Stimulated activated CD4-positive, alpha-beta T cell treated with anti-CD3 and anti-CD28 coated beads, TNF-alpha, amount 100 ng/mL, for 48 hours (primary cell): Measurements from ENCODE around the gene TMEM50B.
A peak's percentile ranks its signal among the peaks of the same experiment; 100 is the strongest.
"Not testable (repeated sequence)": the region's sequence is repeated elsewhere in the genome, so short reads cannot be mapped to it uniquely, and the experiment has no call there.

ENCODE experiments used
- DNase-seq, 3 donors: peaks; one replicate each; pipeline ENCODE4 v3.0.0-alpha.2; 2020; ENCODE audit warnings: low read depth in 3 of 3

The TMEM50B gene

DNA sequence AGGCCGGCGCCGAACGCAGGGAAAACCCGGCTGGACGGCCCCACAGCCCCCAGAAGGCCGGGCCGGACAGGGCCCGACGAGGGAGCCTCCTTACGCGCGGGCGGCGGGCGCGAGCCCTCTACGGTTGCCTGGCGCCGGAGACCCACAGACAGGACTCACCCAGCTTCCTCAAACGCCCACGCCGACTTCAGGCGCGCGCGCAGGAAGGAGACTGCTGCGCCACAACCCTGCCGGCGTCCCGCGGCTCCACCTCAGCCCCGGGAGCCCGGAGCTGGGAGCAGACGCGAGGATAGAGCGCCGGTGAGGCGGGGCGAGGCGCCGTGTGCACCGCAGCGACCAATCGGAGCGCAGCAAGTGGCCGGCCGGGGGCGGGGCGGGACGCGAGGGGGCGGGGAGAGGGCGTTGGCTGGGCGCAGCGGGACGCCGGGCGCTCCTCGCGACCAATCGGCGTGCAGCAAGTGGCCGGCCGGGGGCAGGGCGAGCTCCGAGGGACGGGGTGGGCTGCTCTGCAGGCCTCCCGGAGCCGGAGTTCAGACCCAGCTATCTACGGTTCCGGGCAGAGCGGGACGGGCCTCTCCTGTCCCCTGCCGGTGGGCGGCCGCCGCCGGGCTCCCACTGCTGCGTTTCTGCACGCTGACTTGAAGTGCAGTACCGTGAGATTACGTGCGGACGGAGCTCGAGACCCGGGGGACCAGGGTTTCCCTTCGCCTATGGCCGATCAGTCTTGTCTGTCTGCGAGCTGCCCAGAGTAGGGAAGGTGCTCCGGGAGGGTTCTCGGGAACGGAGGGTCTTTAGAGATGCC, at the start of gene TMEM50B:
TMEM50B (minus strand) TSS at position 296 of the 802 bp plus-strand sequence. CDS start 11,089 bp downstream, outside the sequence.
- DNase-seq, result peak; percentile 92 to 97 (median 95)

DNA sequence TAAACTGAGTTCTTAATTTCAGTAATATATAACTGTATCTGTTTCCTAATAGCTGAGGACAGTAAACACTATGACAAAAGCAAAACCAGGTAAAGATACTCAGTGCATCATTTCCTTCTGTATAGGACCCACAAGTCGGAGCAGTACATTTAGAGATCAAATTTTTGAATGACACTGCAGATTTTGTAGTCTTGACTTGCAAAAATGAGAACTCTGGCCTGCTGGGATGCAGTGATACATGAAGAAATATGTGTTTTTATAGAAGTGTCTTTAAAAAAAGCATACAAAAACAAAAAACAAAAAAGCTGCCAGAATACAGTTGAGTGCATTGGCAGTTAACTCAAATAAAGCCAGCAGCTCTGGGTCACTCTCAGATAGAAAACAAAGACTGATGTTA, 43.2 kb upstream of the TMEM50B start:
- DNase-seq, result no peak

DNA sequence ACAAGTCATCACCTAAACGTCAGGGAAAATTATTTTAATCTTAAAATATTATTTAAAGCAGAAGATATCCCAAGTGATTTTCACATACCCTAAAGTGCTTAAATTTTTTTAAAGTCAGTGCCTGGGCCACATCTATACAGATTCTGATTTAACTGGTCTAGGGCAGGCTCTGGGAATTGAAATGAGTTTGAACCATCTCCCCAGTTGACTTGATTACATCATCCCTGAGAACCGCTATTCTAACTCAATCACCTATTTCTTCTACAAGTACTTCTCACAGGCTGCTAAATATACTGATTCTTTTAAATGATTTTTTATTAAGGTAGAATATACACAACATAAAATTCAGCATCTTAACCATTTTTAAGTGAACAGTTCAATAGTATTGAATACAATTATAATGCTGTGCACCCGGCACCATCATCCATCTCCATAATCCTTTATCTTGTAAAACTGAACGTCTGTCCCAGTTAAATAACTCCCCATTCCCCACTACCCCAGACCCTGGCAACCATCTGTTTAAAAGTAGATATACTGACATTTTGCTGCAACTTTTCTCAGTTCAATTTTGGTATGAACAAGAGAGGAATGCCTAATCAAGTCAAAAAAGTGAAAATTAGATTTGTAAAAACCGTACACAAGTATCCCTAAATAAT, 42.7 kb upstream of the TMEM50B start:
- no peak for DNase-seq

DNA sequence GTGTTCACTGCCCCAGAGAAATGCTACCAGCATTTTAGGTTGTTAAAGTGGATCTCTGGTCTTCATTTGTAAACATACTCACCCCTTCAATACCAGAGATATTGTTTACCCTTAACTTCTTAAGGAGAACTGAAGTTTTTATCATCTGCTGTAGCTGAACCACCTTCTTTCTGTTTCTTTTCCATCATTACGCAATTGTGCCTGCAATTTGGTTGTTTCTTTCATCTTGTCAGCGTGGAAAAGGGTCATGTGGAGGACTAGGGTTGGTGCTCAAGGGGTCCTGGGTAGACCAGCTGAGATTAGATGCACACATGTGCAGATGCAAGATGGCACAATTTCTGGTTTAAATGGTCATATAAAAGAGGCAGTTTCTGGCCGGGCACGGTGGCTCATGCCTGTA, 39.1 kb upstream of the TMEM50B start:
- DNase-seq, result no peak

DNA sequence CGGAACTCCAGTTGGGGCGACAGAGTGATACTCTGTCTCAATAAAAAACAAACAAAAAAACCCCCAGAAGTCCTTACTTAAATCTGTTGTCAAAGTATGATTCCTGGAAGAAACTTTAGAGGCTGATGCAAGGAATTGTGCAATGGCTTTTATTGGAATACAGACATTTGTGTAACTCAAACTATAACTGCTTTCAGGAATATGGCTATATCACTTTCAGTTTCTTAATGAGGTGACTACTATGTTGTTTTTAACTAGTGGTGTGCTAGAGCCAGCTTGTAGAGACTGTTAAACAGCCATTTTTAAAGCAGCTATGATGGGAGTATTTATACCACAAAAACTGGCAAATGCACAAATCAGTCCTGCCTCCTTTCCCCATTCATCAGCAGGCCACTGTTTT, 34.5 kb upstream of the TMEM50B start:
- DNase-seq, result no peak

DNA sequence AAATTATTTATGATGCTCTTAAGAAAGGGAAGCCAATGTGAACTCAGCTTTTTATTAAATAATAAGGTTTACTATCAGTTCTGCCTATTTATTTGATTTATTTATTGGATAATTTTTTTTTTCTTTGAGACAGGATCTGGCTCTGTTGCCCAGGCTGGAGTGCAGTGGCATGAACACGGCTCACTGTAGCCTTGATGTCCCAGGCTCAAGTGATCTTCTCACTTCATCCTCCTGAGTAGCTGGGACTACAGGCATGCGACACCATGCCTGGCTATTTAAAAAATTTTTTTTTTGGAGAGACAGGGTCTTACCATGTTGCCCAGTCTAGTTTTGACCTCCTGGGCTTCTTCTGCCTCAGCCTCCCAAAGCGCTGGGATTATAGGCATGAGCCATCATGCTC, 32.7 kb upstream of the TMEM50B start:
- DNase-seq, result no peak

DNA sequence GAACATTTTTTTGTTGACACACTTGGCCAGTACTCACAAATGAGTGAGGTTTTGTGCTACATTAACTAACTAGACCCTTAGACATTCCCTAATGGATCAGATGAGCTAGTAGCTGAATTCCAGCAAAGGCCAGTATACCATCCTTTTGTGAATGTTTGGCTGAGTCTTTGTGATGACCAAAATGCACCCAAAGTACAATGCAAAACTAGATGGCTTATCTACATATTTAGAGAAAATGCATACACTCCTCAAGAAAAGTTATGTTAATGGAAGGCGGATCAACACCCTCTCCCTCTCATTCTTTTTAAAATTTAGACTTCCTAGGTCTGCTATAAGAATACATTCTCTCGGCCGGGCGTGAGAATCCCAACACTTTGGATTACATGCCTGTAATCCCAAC, 31.9 kb upstream of the TMEM50B start:
- DNase-seq, result no peak

DNA sequence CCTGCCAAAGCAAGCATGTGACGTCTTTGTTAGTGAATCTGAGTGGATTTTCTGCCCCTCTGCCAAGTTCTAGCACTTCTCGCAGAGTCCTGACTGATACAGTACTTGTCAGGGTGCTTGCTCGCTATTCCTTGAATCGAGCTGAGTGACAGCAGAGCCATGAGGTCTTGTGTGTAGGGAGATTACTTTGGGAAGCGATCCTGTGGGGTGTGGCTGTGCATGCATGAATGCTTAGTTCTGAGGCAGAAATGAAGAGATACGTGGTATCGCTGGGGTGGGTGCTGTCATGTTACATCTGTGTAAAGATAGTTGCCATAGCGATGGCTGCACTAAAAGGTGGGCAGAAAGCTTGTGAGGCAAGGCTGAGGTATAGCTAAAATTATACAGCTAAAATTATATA, 31.1 kb upstream of the TMEM50B start:
- no peak for DNase-seq

DNA sequence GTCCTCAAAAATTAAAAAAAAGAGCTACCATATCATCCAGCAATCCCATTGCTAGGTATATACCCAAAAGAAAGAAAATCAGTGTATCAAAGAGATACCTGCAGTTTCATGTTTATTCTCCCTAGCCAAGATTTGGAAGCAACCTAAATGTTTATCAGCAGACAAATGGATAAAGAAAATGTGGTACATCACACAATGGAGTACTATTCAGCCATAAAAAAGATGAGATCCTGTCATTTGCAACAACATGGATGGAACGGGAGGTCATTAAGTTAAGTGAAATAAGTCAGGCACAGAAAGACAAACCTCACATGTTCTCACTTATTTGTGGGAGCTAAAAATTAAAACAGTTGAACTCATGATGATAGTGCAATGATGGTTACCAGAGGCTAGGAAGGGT, 27.2 kb upstream of the TMEM50B start:
- not testable (repeated sequence) for DNase-seq

DNA sequence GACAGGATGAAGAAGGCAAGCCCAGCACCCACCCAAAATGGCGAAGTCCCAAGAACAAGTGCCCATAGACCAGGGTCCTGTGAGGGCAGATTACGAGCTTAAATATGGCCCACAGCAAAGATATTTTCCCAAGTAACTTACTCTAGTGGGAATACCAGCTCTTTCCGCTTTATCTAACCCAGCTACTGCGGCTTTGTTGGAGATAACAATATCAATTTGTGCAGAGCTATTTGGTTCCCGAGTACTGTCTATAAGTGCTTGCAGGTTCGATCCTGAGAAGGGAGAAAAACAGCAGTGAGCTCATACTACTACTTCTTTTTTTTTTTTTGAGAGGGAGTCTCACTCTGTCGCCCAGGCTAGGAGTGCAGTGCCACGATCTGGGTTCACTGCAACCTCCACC, 26.1 kb upstream of the TMEM50B start:
- DNase-seq, result no peak

DNA sequence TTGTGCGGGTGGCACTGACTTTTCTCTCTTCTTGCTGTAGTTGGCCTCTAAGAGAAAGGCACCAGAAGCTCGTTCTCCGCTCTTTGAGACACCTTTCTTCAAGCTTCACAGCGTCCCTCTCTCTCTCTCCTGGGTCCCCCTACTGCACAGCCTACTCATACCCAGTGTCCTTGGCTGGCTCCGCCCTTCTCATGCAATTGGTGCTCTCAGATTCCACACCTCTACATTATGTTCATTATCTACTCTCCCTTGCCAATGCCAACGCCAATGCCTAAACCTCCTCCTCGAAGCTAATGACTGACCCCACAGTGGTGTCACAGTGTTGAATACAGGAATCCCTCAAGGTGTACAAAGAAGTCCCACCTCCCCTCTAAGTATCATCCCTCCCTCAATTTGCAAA, 16.6 kb upstream of the TMEM50B start:
- no peak for DNase-seq

DNA sequence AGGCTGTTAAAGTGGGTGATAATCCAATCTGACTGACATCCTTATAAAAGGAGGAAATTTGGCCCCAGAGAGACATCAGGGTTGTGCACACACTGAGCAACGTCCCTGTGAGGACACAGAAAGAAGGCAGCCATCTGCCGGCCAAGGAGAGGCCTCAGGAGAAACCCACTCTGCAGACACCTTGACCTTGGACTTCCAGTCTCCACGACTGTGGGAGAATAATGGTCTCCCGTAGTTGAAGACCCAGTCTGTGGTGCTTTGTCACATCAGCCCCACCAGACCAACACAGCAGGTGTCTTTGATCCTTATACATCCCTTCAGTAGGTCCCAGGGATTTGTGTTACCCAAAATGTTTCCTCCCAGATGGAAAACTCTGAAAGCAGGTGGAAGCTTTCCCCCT, 16.0 kb upstream of the TMEM50B start:
- DNase-seq, result no peak

DNA sequence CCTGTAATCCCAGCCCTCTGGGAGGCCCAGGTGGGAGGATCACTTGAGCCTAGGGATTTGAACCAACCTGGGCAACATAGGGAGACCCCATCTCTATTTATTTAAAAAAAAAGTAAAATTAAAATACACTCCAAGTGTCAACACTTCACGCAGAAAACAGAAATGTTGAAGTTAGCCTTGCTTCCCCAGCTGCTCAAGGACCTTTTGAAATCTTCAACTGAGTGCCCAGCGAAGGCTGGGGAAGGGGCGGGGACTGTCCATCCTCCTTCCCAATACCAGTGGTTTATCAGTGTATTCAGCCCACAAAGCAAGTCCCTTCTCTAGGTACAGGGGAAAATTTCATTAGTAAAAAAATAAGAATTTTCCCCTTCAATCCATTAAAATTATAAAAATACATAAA, 14.0 kb upstream of the TMEM50B start:
- no peak for DNase-seq

DNA sequence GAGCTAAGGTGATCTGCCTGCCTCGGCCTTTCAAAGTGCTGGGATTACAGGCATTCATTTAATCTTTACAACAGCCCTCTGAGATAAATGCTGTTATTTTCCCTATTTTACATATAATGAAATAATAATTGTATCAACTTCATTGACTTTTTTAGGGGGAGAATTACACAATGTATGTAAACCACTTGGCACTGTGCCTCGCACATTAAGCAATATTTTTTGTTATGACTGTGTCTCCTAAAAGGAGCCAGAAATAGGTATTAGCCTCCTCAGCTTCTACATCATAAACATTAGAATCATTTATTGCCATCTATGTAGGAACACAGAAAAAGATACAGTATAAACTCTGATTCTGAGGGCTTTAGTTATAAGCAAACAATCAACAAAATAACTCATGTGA, 12.8 kb upstream of the TMEM50B start:
- no peak for DNase-seq

DNA sequence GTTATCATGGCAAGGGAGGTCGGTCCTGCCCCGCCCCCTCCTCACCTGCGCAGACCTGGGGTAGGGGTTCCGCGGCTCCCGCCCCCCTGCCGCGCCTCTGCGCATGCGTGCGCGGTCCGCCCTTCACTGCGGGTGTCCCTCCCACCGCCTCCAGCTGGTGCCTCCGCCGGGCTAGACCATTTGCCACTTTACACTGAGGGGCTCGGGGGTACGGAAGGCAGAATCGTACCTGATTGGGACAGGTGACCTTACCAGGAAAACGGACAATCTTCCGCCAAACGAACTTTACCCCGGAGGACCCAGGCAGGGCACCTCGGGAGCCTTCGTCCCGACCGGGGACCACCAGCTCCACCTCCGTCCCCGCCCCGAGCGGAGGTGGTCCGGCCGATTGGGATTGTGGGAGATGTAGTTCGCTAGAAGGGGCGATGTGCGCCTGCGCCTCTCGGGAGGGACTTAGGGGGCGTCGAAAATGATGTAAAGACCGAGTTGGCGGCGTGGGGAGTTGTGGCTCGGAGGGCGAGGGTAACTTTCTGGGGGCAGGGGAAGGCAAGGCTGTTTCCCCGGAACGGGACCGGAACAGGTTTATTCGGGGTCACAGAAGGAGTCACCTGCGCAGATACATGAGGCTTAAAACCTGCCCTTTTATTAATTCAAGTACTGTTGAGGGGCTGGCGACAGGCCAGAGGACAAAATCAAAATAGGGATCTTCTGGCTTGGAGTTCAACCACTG, 11.8 kb upstream of the TMEM50B start, which contains the start of gene DNAJC28:
DNAJC28 (minus strand) TSS at position 344 of the 730 bp plus-strand sequence. CDS start 2,323 bp downstream, outside the sequence.
- DNase-seq, result peak; percentile 82 to 90 (median 83)

DNA sequence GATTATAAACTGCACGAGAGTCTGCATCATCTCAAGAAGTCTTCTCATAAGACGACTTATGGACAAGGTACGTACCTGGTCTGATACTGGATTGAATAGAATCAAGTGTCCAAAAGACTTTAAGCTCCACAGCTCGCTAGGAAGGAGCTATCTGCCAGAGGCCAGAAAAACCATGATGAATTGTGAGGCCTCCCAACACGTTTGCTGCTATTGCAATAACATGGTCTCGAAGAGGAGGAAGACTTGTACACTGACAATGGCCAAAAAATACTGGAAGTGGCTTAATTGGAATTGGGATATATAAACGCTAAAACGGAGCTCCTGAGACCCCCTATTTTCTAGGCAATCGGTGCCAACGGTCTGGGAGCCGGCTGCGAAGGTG, 11.2 kb upstream of the TMEM50B start:
- peak in 1 of 3 donors; percentile 4 for DNase-seq

DNA sequence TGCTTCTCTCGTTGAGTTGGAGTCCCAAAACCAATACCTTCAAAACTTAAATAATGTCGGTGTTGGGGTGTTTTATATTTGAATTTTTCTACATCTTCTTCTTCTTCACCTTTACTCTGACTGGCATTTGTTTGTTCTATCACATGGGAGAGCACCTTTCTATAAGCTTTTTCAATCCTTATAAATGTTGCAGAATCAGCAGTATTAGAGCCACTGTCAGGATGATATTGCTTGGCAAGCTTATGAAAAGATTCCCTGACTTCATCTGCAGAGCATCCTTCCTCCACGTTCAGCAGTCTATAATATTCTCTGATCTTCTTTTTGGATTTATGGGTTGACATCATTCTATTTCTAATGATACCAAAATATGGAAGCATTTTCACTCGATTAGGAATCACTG, 9.2 kb upstream of the TMEM50B start:
- no peak for DNase-seq

DNA sequence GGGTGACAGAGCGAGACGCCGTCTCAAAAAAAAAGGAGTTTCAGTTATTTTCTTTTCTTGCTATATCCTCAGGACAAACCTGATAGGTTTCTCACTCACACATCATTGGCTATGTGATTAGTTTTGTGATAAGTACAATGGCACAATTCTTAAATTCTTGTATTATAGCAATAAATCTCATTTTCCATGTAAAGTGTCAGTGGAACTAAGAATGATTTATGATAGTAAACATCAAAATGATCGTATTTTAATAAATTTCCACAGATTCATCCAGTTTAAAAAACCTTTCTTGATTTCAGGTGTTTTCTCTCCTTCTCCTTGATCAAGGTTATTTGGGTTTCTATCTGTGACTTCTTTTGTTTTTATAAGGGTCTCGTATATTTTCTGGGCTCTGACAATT, 8.2 kb upstream of the TMEM50B start:
- no peak for DNase-seq

DNA sequence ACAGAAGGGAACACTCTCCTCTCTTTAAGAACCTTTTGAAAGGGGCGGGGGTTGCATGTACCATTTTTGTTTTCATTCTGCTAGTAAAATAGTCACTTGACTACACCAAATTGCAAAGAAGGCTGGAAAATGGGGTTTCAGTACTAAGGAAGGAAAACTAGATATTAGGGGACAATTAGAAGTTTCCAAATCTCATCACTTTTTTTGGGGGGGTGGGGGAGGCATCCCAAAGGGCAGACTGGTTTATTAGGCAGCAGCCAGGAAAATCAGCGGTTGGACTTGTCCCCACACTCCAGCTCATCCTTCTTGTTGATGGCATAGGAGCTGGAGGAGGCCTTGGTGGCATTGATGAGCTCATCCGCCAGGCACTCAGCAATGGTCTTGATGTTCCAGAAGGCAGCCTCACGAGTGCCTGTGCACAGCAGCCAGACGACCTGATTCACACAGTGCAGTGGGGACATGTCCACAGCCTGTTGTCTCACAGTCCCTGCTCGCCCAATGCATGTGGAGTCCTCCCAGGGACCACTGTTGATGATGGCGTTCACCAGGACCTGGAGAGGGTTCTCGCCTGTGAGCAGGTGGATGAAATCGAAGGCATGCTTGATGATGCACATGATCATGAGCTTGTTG, 1.7 kb upstream of the TMEM50B start:
- DNase-seq, result no peak

DNA sequence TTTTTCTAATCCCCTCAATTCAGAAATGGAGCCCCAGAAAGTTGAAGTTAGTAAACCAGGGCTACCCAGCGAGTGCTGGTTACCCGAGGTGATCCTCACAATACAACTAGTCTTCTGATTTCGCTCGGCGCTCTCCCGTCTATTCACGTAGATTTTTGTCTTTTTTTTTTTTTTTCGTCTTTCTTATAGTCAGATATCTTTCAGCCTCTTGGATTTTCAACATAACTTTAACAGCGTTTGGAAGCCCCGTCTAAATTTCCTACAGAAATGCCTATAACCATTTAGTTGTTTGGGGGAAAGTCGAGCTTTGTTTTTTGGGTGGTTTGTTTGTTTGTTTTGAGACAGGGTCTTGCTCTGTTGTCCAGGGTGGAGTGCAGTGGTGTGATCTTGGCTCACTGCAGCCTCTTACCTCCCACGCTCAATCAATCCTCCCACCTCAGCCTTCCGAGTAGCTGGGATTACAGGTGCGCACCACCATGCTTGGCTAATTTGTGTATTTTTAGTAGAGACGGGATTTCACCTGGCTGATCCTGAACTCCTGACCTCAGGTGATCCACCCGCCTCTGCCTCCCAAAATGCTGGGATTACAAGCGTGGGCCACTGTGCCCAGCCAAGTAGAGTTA, 818 bp upstream of the TMEM50B start:
- DNase-seq, result no peak

DNA sequence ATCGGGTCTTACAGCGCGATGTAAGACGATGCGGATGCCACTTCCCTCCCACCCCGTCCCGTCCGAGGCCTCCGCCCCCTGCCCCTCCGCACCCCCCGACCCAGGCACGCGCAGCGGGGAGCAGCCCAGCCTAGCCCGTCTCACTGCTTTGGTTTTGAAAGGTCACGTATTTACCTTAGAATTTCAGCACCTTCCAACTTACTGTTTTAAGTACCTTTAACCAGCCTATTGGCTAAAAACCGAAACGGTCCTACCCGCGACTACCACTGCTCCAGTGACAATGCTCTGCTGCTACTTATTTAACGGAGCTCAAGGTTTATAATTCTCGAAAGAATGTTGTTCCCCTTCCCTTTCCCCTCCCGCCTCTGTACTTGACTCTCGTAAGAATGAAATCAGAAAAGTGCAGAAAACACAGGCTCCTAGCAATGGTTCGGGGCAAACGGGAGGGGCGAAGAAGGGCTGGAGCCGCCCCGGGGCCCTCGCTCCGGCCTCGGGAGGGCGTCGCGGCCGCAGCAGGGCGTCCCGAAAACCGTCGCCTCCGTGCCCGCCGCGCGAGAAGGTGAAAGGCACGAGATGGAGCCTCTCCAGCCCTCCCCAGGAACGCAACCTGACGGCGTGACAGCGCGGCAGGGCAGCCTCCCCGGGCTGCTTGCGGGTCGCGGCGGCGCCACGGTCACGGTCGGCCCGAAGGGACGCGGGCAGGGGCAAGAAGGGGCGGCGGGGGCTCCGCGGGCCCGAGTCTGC, 667 bp downstream of the TMEM50B start:
- peak; percentile 5 to 26 (median 9) for DNase-seq
